WTC11 (cell line): ENCODE data around the gene ORC4. TPM values are rescaled to one million over a fixed set of nuclear protein-coding genes. Genes with fewer than 3 reads are reported as not detected.
A peak's percentile ranks its signal among the peaks of the same experiment; 100 is the strongest.
"Not testable (repeated sequence)": the region's sequence is repeated elsewhere in the genome, so short reads cannot be mapped to it uniquely, and the experiment has no call there.

ENCODE experiments used
- ATAC-seq: fragments of 200-7000 bp; cut with Tn5 transposase; 2 replicates; pipeline ENCODE4 v1.10.0; 2021; ENCODE audit warnings: mild to moderate bottlenecking, moderate library complexity
- CTCF ChIA-PET: fragments of 300-600 bp; sonication (Branson Sonifier 250); formaldehyde crosslinking; loops from one replicate; lab custom pipeline; 2021; ENCODE audit warnings: antibody characterized with exemption; lab: Charles Lee
- POLR2A ChIA-PET: fragments of 350-600 bp; sonication (Branson Sonifier 250); formaldehyde crosslinking; loops from one replicate; lab custom pipeline; 2021; ENCODE audit warnings: antibody characterized with exemption; lab: Charles Lee
- DNase-seq: peaks from one replicate; pipeline ENCODE4 v3.0.0; 2021; ENCODE audit warnings: low spot score
- H3K27ac Mint-ChIP-seq: 2 replicates; pipeline ENCODE4 v1.8.0; 2021; ENCODE audit warnings: mixed read lengths
- H3K27me3 Mint-ChIP-seq: 2 replicates; pipeline ENCODE4 v1.8.0; 2021; ENCODE audit warnings: low read depth, mild to moderate bottlenecking, moderate library complexity, mixed read lengths
- H3K36me3 Mint-ChIP-seq: 2 replicates; pipeline ENCODE4 v1.8.0; 2021; ENCODE audit warnings: mixed read lengths
- H3K4me1 Mint-ChIP-seq: 2 replicates; pipeline ENCODE4 v1.8.0; 2022; ENCODE audit warnings: mixed read lengths
- H3K4me3 Mint-ChIP-seq: 2 replicates; pipeline ENCODE4 v1.8.0; 2021; ENCODE audit warnings: mild to moderate bottlenecking, moderate library complexity, mixed read lengths
- H3K9me3 Mint-ChIP-seq: 2 replicates; pipeline ENCODE4 v1.8.0; 2021; ENCODE audit warnings: mixed read lengths
- AFF4 ChIP-seq: sonication (generic); formaldehyde crosslinking; IDR thresholded peaks from 2 replicates; pipeline ENCODE4 v1.8.1; 2023; ENCODE audit warnings: mild to moderate bottlenecking, missing genetic modification reagents, borderline replicate concordance
- ARID4B ChIP-seq: sonication (generic); formaldehyde crosslinking; IDR thresholded peaks from 2 replicates; pipeline ENCODE4 v1.8.0; 2023; ENCODE audit warnings: missing genetic modification reagents, mild to moderate bottlenecking, borderline replicate concordance
- ATF1 ChIP-seq: sonication (generic); formaldehyde crosslinking; IDR thresholded peaks from 2 replicates; pipeline ENCODE4 v1.8.1; 2023; ENCODE audit warnings: mild to moderate bottlenecking, moderate library complexity, missing genetic modification reagents
- CDX4 ChIP-seq: fragments of 250-450 bp; sonication (Bioruptor Pico); IDR thresholded peaks from 2 replicates; pipeline ENCODE4 v1.9.0; 2021; ENCODE audit warnings: moderate library complexity, mild to moderate bottlenecking, inconsistent platforms, borderline replicate concordance
- ELF4 ChIP-seq: sonication (generic); formaldehyde crosslinking; IDR thresholded peaks from 2 replicates; pipeline ENCODE4 v1.8.1; 2022; ENCODE audit warnings: low read depth, mild to moderate bottlenecking, moderate library complexity, missing genetic modification reagents
- HMGA2 ChIP-seq: fragments of 250-450 bp; sonication (Bioruptor Pico); IDR thresholded peaks from 2 replicates; pipeline ENCODE4 v1.4.0; 2021; ENCODE audit warnings: mild to moderate bottlenecking, moderate library complexity
- NFATC4 ChIP-seq: fragments of 250-450 bp; sonication (Bioruptor Pico); IDR thresholded peaks from 2 replicates; pipeline ENCODE4 v1.9.0; 2021; ENCODE audit warnings: mild to moderate bottlenecking
- NR1H2 ChIP-seq: sonication (generic); formaldehyde crosslinking; IDR thresholded peaks from 2 replicates; pipeline ENCODE4 v1.9.0; 2021; ENCODE audit warnings: mild to moderate bottlenecking, moderate library complexity, missing genetic modification reagents
- RELA ChIP-seq: sonication (generic); formaldehyde crosslinking; IDR thresholded peaks from 2 replicates; pipeline ENCODE4 v1.8.1; 2022; ENCODE audit warnings: missing genetic modification reagents, mild to moderate bottlenecking, borderline replicate concordance
- SOX15 ChIP-seq: fragments of 250-450 bp; sonication (Bioruptor Pico); IDR thresholded peaks from 2 replicates; pipeline ENCODE4 v1.9.0; 2021; ENCODE audit warnings: mild to moderate bottlenecking
- ZNF121 ChIP-seq: sonication (generic); formaldehyde crosslinking; IDR thresholded peaks from 2 replicates; pipeline ENCODE4 v1.8.0; 2023; ENCODE audit warnings: missing genetic modification reagents
- ZNF317 ChIP-seq: sonication (generic); formaldehyde crosslinking; IDR thresholded peaks from 2 replicates; pipeline ENCODE4 v1.8.1; 2023; ENCODE audit warnings: low read depth, mild to moderate bottlenecking, moderate library complexity, missing genetic modification reagents, borderline replicate concordance
- ZNF532 ChIP-seq: fragments of 250-450 bp; sonication (Bioruptor Pico); IDR thresholded peaks from 2 replicates; pipeline ENCODE4 v1.9.0; 2021; ENCODE audit warnings: mild to moderate bottlenecking, borderline replicate concordance
- ZNF671 ChIP-seq: fragments of 250-450 bp; sonication (Bioruptor Pico); IDR thresholded peaks from 2 replicates; pipeline ENCODE4 v1.8.0; 2021; ENCODE audit warnings: mild to moderate bottlenecking
- ZSCAN18 ChIP-seq: fragments of 250-450 bp; sonication (Bioruptor Pico); IDR thresholded peaks from 2 replicates; pipeline ENCODE4 v2.1.2; 2022; ENCODE audit warnings: mild to moderate bottlenecking, moderate library complexity
- total RNA-seq: library from RNA; stranded (reverse); gene quantifications from 3 replicates; pipeline ENCODE4 v1.2.3, GENCODE V29; 2021

ORC4 gene
- total RNA-seq, 1 experiment from 2014 or later = 57.9 TPM

- ChIA-PET POLR2A (no interaction called here), CTCF (interaction anchor here (0.6 to 0.8 kb wide), 2 partner anchors 14 to 62 kb away, joined by 3 read pairs; partner anchors contain the start of genes MBD5 and ORC4)
- Mint-ChIP-seq H3K9me3 (peaks cover 16% of the 10 kb centered on the region), H3K27ac (no peak overlapping the region), H3K4me3 (no peak overlapping the region), H3K27me3 (no peaks in the 10 kb centered on the region), H3K36me3 (peaks cover 16% of the 10 kb centered on the region), H3K4me1 (peaks cover 40% of the 10 kb centered on the region)
- TF ChIP-seq ZNF121 (no peak), ATF1 (no peak), NFATC4 (no peak), HMGA2 (CRISPR knock-in tag) (no peak), ZNF317 (CRISPR knock-in tag) (no peak), CDX4 (CRISPR knock-in tag) (no peak), ZSCAN18 (no peak), ZNF671 (CRISPR knock-in tag) (no peak), RELA (CRISPR knock-in tag) (no peak), ELF4 (CRISPR knock-in tag) (no peak), ARID4B (CRISPR knock-in tag) (no peak), SOX15 (no peak), ZNF532 (CRISPR knock-in tag) (no peak), NR1H2 (no peak), AFF4 (no peak)
- ATAC-seq (peak; percentile 98), DNase-seq (no peak)
These were observed 14.1 kb downstream of the ORC4 start for GRCh38 chr2:148006249-148007007.

- peaks cover 22% of the 10 kb centered on the region for H3K36me3 Mint-ChIP-seq
- POLR2A ChIA-PET, ATAC-seq, H3K4me3 Mint-ChIP-seq, CTCF ChIA-PET, H3K27me3 Mint-ChIP-seq, DNase-seq, H3K27ac Mint-ChIP-seq: not testable (repeated sequence)
- H3K4me1 Mint-ChIP-seq = peaks cover 54% of the 10 kb centered on the region
- peaks cover 16% of the 10 kb centered on the region for H3K9me3 Mint-ChIP-seq
These were observed 18.1 kb downstream of the ORC4 start for GRCh38 chr2:148002420-148002819.
